CMK (cell line): ENCODE results near the gene ITPR3.
"Not testable (repeated sequence)": the region's sequence is repeated elsewhere in the genome, so short reads cannot be mapped to it uniquely, and the experiment has no call there.

Source experiments
- DNase-seq: peaks from one replicate; pipeline ENCODE4 v3.0.0-alpha.2; 2010; ENCODE audit warnings: low read depth

Gene ITPR3

GRCh38 chr6:33591424-33592032 is 29.6 kb upstream of the ITPR3 start:
- no peak for DNase-seq

- no peak for DNase-seq
Observed at GRCh38 chr6:33592280-33592594, 28.9 kb upstream of the ITPR3 start.

DNA sequence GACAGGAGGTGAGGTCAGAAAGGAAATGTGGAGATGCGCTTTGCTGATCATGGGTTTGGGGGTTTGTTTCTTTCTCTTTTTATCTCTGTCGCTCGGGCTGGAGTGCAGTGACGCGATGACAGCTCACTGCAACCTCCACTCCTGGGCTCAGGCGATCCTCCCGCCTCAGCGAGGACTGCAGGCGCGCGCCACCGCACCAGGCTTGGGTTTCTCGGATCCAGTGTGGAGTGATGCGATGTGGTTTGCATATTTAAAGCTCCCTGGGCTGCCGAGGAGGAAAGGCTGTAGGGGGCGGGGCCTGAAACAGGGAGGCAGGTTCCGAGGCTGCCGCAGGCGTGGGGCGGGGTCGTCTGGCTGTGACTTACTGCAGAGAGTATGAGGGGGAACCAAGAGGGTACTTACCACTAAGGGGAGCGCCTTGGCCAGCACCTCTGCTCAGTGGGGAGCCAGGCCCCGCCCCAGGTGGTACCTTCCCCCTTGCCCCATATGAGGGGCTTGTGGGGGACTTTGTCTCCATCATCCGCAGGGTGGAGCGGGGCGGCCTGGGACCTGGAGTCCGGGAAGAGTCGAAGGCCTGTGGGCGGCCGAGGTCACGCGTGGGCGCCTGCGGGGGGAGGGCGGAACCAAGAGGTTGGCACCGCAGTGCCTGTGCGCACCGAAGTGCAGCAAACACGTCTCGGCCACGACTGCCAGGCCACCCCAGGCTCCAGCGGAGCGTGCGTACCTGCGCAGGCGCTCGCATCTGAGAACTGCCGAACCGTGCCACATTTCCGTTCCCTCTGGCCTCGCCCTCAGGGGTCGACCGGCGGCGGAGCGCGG is 28.3 kb upstream of the ITPR3 start:
- no peak for DNase-seq

- DNase-seq: no peak
Observed at GRCh38 chr6:33593414-33593727, 27.8 kb upstream of the ITPR3 start.

DNA sequence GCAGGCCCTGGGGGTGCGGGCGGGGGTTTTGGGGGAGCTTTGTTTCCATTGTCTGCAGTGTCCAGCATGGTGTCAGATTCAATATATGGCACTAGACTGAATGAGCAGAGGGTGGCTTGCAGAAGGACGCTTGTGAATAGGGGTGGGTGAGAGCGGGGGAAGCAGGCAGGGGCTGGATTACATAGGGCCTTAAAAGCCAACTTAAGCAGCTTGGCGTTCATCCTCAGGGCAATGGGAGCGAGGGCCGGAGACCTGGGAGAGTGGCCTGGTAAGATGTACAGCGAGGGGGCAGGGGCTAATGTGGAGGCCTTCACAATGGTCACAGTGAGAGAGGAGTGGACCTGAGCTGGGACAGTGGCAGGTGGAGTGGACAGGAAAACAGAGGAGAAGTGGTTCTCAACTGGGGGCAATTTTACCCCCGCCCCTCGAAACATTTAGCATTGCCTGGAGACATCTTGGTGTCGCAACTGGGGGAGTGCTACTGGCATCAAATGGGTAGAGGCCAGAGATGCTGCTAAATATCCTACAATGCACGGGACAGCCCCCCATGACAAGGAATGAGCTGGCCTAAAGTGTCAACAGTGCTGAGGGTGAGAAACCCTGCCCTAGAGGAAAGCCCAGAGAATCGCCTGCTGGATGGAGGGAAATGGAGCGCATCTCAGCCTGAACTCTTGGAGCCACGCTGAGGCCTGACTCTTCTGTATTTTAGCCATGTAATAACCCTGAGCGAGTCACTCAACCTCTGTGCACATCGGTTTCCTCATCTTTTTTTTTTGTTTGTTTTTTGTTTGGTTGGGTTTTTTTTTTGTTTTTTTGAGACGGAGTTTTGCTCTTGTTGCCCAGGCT is 25.9 kb upstream of the ITPR3 start:
- no peak for DNase-seq

GRCh38 chr6:33596894-33597293 is 24.2 kb upstream of the ITPR3 start:
- DNase-seq: not testable (repeated sequence)

GRCh38 chr6:33597551-33598322 is 23.4 kb upstream of the ITPR3 start:
- DNase-seq: no peak

DNA sequence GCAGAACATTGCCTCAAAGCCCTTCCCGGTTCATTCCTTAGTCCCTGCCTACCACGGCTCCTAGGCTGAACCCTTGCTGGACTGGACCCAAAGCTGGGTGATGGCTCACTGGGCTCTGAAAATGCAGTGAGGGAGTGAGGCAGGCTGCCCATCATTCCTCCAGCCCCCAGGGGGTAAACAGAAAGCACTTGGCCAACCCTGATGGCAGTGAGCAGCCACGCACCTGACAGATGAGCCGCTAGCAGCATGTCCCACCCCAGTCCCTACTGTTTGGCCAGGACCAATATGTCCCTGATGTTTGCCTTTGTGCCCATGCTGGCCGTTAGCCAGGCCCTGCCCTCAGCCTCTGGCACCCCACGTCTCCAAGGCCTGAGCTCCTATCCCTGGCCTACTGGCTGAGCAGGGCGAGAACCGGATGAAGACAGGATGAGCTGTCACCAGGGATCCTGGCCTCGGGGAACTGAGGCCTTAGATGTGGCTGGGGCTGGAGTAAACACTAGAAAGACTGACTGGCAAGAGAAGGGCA is 21.6 kb upstream of the ITPR3 start:
- DNase-seq: no peak

GRCh38 chr6:33600761-33601160 is 20.4 kb upstream of the ITPR3 start:
- DNase-seq: no peak

GRCh38 chr6:33602180-33602579 is 18.9 kb upstream of the ITPR3 start:
- no peak for DNase-seq

DNA sequence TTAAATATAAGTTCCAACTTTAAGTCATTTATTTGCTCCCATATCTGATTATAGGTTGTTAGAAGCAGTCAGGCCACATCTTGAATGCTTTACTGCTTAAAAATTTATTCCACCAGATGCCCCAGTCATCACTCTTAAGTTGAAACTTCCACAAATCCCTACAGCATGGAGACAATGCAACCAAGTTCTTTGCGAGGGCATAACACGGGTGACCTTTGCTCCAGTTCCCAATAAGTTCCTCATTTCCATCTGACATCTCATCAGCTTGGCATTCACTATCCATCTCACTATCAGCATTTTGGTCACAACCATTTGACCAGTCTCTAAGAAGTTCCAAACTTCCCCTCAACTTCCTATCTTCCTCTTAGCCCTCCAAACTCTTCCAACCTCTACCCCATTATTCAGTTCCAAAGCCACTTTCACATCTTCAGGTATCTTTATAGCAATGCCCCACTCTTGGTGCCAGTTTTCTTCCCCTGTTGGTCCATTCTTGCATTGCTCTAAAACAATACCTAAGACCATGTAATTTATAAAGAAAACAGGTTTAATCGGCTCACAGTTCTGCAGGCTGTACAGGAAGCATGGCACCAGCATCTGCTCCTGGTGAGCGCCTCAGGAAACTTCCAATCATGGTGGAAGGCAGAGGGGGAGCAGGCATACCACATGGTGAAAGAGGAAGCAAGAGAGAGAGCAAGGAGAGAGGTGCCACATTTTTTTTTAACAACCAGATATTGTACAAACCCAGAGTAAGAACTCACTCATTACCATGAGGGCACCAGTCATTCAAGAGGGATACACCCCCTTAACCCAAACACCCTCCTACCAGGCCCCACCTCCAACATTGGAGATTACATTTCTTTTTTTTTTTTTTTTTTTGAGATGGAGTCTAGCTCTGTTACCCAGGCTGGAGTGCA is 15.9 kb upstream of the ITPR3 start:
- DNase-seq: no peak

DNA sequence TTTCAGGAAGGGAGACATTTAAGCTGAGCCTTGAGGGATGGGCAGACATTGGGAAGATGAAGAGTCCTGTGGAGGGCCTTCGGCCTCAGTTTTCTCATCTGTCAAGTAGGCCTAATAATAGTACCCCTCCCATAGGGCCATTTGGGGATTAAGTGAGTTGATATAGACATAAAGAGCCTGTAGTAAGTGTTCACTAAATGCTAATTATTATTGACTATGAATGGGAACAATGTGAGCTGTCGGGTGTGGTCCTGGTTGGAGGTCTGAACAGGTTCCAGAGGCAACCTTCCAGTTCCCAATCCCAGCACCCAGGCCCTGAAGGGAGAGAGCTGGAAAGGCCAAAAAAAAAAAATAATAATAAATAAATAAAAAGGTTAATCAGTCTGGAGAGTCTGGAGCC is 14.5 kb upstream of the ITPR3 start:
- no peak for DNase-seq

- no peak for DNase-seq
Observed at GRCh38 chr6:33607126-33607783, 13.9 kb upstream of the ITPR3 start.

GRCh38 chr6:33607784-33608161 is 13.3 kb upstream of the ITPR3 start:
- DNase-seq: no peak

DNA sequence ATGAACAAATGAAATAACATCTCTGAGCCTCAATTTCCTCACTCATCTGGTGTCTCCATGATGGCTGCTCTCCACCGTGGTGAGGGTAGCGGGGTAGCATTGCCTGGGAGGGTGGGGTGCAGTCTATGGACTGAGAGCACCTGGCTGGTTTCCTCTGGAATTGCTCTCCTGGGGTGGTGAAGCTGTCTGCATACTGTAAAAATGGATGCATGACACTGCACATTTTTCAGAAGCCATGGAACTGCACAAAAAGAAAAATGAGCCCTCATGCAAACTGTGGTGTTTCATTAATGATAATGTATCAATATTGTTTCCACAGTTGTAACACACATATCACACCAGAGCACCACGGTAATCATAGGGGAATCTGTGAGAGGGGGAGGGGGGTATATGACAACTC is 12.1 kb upstream of the ITPR3 start:
- DNase-seq: no peak

GRCh38 chr6:33609528-33609927 is 11.6 kb upstream of the ITPR3 start:
- no peak for DNase-seq

DNA sequence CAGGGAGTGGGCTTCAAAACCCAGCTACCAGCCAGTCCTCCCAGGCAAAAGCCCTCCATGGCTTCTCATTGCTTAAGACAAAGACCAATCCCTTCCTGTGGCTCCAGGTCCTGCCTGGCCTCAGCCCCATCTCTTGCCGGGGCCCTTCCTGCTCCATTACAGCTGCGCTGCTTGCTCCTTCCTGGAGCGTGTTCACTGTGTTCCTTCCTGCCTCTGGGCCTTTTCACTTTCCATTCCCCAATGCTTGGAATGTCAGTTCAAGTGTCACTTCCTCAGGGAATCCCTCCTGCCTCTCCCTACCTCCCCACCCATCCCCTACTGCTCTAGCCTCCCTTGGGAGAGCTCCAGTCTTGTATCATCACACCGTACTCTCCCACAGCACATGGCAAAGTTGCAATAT is 11.1 kb upstream of the ITPR3 start:
- DNase-seq: no peak

DNA sequence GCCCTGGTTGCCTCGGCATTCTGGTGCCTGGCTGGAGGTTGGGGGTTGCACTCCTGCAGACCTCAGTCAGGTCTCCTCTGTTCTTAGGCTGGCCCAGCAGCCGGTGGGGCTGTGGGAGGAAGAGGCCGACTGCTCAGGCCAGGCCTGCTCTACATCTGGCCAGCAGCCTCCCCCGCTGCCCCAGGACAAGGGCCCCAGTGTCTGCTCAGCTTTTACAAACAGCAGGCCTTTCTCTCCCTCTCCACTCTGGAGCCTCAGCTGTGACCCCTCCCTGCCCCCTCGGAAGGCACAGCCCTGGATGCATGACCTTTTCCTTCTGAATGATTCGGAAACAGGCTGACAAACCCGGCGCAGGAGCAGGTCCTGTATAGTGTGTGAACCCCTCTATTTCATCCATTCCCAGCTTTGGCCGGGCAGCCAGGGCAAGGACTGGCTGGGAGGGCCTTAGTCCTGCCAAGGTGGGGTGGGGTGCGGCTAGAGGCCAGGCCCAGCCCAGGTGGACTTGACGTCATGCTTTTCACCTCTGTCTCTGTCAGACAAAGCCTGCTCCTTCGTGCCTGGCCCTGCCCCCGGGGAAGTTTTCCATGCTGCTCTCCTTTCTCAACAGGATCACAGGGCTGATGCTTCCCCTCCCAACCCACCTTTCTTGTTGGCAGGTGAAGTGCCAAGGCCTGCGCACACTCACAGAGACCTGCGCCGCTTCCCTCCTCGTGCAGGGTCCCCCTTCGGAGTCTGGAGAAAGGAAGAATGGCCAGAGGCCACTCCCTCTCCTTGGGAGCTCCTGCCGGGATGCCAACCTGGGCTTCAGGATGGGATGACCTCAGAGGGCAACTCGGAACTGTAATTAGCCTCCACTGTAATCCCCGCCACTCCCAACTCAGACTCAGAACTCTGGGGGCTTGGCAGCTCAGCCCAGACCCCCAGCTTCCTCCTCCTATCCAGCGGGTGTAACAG is 10.1 kb upstream of the ITPR3 start:
- DNase-seq: no peak

GRCh38 chr6:33613146-33613794 is 7.9 kb upstream of the ITPR3 start:
- no peak for DNase-seq
